HEK293T (cell line): Measurements from ENCODE around the gene FAM3C.
"Not testable (repeated sequence)": the region's sequence is repeated elsewhere in the genome, so short reads cannot be mapped to it uniquely, and the experiment has no call there.

Source experiments
- CTCF ChIA-PET: fragments of 350-600 bp; formaldehyde crosslinking; extraction: SDS; loops from one replicate; lab custom pipeline; 2021; ENCODE audit warnings: antibody characterized with exemption, inconsistent platforms; lab: Yijun Ruan, JAX
- POLR2A ChIA-PET: fragments of 350-600 bp; formaldehyde crosslinking; extraction: SDS; loops from one replicate; lab custom pipeline; 2020; ENCODE audit warnings: antibody characterized with exemption, inconsistent platforms; lab: Yijun Ruan, JAX
- DNase-seq: peaks from one replicate; pipeline ENCODE4 v3.0.0; 2012; ENCODE audit warnings: mixed read lengths; ENCODE audit errors: extremely low spot score
- ARNT ChIP-seq: fragments of 450-650 bp; IDR thresholded peaks from 2 replicates; pipeline ENCODE4 v1.6.1; 2017; ENCODE audit warnings: mild to moderate bottlenecking
- BHLHE40 ChIP-seq: fragments of 450-650 bp; IDR thresholded peaks from 2 replicates; pipeline ENCODE4 v1.6.1; 2016; ENCODE audit warnings: mild to moderate bottlenecking, moderate library complexity, borderline replicate concordance
- CTBP1 ChIP-seq: fragments of 450-650 bp; IDR thresholded peaks from 2 replicates; pipeline ENCODE4 v1.6.1; 2016; ENCODE audit warnings: borderline replicate concordance
- ELF4 ChIP-seq: fragments of 450-650 bp; IDR thresholded peaks from 2 replicates; pipeline ENCODE4 v1.6.1; 2017; ENCODE audit warnings: antibody characterized with exemption
- FOXA1 ChIP-seq: fragments of 450-650 bp; IDR thresholded peaks from 2 replicates; pipeline ENCODE4 v1.6.1; 2016; ENCODE audit warnings: mild to moderate bottlenecking
- FOXK2 ChIP-seq: fragments of 450-650 bp; IDR thresholded peaks from 2 replicates; pipeline ENCODE4 v1.6.1; 2016; ENCODE audit warnings: mild to moderate bottlenecking
- FOXM1 ChIP-seq: fragments of 450-650 bp; IDR thresholded peaks from 2 replicates; pipeline ENCODE4 v1.6.1; 2017; ENCODE audit warnings: mild to moderate bottlenecking, borderline replicate concordance
- HDGF ChIP-seq: fragments of 450-650 bp; IDR thresholded peaks from 2 replicates; pipeline ENCODE4 v1.6.1; 2017; ENCODE audit warnings: antibody characterized with exemption, borderline replicate concordance
- L3MBTL2 ChIP-seq: fragments of 450-650 bp; conservative IDR thresholded peaks from 2 replicates; pipeline ENCODE4 v1.6.1; 2016; ENCODE audit warnings: mild to moderate bottlenecking
- LEF1 ChIP-seq: fragments of 450-650 bp; IDR thresholded peaks from 2 replicates; pipeline ENCODE4 v1.6.1; 2017; ENCODE audit warnings: mild to moderate bottlenecking, borderline replicate concordance
- NFRKB ChIP-seq: fragments of 450-650 bp; IDR thresholded peaks from 2 replicates; pipeline ENCODE4 v1.6.1; 2016; ENCODE audit warnings: mild to moderate bottlenecking, moderate library complexity
- SP1 ChIP-seq: fragments of 450-650 bp; IDR thresholded peaks from 2 replicates; pipeline ENCODE4 v1.6.1; 2017
- SUZ12 ChIP-seq: fragments of 450-650 bp; IDR thresholded peaks from 2 replicates; pipeline ENCODE4 v1.6.1; 2016; ENCODE audit warnings: mild to moderate bottlenecking
- TARDBP ChIP-seq: fragments of 450-650 bp; IDR thresholded peaks from 2 replicates; pipeline ENCODE4 v1.6.1; 2016
- ZNF384 ChIP-seq: fragments of 450-650 bp; IDR thresholded peaks from 2 replicates; pipeline ENCODE4 v1.6.1; 2016
- TF ChIP-seq, protein P1 (sequence below): fragments of 450-650 bp; IDR thresholded peaks from 2 replicates; pipeline ENCODE4 v1.6.1; 2016

Gene FAM3C

DNA sequence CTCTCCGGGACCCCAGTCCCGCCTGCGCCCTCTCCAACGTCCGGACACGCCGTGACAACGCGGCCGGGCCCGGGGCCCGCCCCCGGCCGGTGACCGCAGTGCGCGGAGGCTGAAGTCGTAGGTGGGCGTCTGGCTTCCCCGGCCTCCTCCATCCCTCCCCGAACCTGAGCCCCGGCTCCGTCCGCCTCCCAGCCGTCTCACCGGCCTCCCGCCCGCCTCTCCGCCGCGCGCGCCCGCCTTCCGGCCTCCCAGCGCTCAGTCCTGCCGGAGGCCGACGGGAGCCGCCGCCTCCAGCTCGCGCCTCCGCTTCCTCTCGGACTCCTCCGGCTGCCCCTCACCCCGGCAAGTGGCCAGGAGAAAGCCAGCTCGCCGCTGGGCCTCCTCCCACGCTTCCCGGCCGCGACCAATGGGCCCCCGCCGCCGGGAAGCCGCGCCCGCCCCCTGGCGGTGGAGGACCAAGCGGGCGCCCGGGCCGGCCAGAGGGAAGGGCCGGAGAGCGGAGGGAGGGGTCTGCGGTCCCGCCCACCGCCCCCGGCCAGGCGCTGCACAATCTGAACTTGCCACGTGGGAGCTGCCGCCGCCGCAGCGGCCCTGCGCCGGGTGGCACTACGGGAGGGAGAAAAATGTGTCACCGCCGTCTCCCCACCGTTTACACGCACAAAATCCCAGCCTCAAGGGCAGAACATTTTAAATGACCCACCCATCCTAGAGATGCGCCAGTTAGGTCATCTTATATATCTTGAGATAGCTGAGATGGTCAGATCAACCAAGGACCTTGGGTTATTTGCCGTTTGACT, at the start of gene FAM3C:
TSS of gene FAM3C (minus strand) at position 348 of the 797 bp plus-strand sequence. CDS start 13,339 bp downstream, outside the sequence.
- ChIA-PET CTCF (interaction anchor here (0.5 to 2.0 kb wide), 15 partner anchors 8 to 599 kb away, joined by 3 to 10 read pairs (median 3); no protein-coding TSS in a partner anchor), POLR2A (interaction anchor here (0.9 to 2.2 kb wide), 6 partner anchors 10 to 42 kb away, joined by 3 to 8 read pairs (median 4); no protein-coding TSS in a partner anchor)
- TF ChIP-seq ZNF384: no peak
- TF ChIP-seq L3MBTL2: peak; percentile 70
- TF ChIP-seq FOXM1: peak; percentile 59; the same call in 1 of the 2 replicates
- no peak for TF ChIP-seq HDGF
- TF ChIP-seq SP1: no peak
- peak; percentile 92 for DNase-seq

- TF ChIP-seq FOXA1 (no peak), ELF4 (no peak), CTBP1 (no peak), SP1 (no peak), BHLHE40 (no peak), NFRKB (no peak), L3MBTL2 (no peak), FOXM1 (no peak), ARNT (no peak)
- TF ChIP-seq, protein P1, sequence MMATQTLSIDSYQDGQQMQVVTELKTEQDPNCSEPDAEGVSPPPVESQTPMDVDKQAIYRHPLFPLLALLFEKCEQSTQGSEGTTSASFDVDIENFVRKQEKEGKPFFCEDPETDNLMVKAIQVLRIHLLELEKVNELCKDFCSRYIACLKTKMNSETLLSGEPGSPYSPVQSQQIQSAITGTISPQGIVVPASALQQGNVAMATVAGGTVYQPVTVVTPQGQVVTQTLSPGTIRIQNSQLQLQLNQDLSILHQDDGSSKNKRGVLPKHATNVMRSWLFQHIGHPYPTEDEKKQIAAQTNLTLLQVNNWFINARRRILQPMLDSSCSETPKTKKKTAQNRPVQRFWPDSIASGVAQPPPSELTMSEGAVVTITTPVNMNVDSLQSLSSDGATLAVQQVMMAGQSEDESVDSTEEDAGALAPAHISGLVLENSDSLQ: no peak
- ChIA-PET CTCF (no interaction called here), POLR2A (no interaction called here)
- DNase-seq: no peak
These were observed 46.7 kb upstream of the FAM3C start for GRCh38 chr7:121442845-121443244.

GRCh38 chr7:121440857-121441503, 44.9 kb upstream of the FAM3C start:
- POLR2A ChIA-PET: no interaction called here
- TF ChIP-seq NFRKB (no peak), HDGF (no peak), CTBP1 (no peak), ELF4 (no peak), BHLHE40 (no peak), LEF1 (no peak), ARNT (no peak), SUZ12 (no peak), FOXM1 (no peak), FOXA1 (no peak), FOXK2 (no peak), L3MBTL2 (no peak), SP1 (no peak), TARDBP (no peak), ZNF384 (no peak)
- TF ChIP-seq, protein P1: no peak
- no peak for DNase-seq
- CTCF ChIA-PET: interaction anchor here (0.6 to 0.7 kb wide), 2 partner anchors 86 to 642 kb away, joined by 3 to 6 read pairs; no protein-coding TSS in a partner anchor

DNA sequence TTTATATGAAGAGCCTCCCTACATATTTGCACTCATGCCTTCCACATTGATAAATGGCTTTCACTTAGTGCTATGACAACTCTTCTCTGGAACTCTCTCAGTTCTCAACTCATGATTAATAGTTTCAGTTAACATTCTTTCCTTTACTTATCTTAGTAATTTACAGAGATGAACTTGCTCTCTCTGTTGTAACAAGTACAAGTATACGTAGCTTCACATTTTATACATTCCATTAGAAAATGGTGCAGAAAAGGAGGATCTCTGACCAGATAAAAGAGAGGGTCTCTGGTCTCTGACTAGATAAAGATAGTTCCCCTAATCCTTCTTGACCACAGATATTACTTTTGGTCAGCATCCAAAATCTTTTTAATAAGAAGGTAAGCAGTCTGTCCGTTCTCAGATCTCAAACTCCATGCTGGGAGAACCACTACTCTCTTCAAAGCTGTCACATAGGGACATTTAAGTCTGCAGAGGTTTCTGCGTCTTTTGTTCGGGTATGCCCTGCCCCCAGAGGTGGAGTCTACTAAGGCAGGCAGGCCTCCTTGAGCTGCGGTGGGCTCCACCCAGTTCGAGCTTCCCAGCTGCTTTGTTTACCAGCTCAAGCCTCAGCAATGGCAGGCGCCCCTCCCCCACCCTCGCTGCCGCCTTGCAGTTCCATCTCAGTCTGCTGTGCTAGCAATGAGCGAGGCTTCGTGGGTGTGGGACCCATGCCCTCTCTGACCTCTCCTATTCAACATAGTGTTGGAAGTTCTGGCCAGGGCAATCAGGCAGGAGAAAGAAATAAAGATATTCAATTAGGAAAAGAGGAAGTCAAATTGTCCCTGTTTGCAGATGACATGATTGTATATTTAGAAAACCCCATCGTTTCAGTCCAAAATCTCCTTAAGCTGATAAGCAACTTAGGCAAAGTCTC, 42.2 kb upstream of the FAM3C start:
- DNase-seq, CTCF ChIA-PET: not testable (repeated sequence)
- POLR2A ChIA-PET: interaction anchor here (1.5 kb wide), 1 partner anchor 42 kb away, joined by 8 read pairs; the partner anchor contains the start of gene FAM3C

DNA sequence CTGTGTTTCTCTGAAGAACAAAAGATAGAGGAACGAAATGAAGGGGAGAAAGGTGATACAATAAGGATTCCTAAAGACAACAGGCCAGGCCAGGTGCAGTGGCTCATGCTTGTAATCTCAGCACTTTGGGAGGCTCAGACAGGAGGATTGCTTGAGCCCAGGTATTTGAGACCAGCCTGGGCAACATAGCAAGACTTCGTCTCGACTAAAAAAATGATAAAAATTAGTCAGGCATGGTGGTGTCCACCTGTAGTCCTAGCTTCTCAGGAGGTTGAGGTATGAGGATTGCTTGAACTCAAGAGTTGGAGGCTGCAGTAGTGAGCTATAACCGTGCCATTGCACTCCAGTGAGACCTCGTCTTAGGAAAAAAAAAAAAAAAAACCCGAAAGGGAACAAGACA, 41.4 kb upstream of the FAM3C start:
- TF ChIP-seq BHLHE40: no peak
- DNase-seq: no peak
- ChIA-PET CTCF (interaction anchor here (0.6 kb wide), 1 partner anchor 14 kb away, joined by 5 read pairs; no protein-coding TSS in a partner anchor), POLR2A (interaction anchor here (1.5 kb wide), 1 partner anchor 42 kb away, joined by 8 read pairs; the partner anchor contains the start of gene FAM3C)

GRCh38 chr7:121436688-121437087, 40.6 kb upstream of the FAM3C start:
- no peak for TF ChIP-seq FOXM1
- no peak for TF ChIP-seq HDGF
- TF ChIP-seq CTBP1: no peak
- TF ChIP-seq FOXK2: no peak
- no peak for TF ChIP-seq TARDBP
- no peak for TF ChIP-seq NFRKB
- no peak for TF ChIP-seq BHLHE40
- TF ChIP-seq SP1: no peak
- TF ChIP-seq ZNF384: no peak
- TF ChIP-seq ARNT: no peak
- no peak for TF ChIP-seq FOXA1
- no peak for TF ChIP-seq L3MBTL2
- TF ChIP-seq, protein P1: no peak
- TF ChIP-seq SUZ12: no peak
- no peak for TF ChIP-seq LEF1
- no peak for TF ChIP-seq ELF4
- POLR2A ChIA-PET: no interaction called here
- no peak for DNase-seq
- CTCF ChIA-PET: interaction anchor here (0.7 kb wide), 1 partner anchor 70 kb away, joined by 3 read pairs; no protein-coding TSS in a partner anchor
